GM18519 (cell line): ENCODE measurements around the gene PGM2.

ENCODE experiments used
- ATAC-seq: cut with Tn5 transposase; IDR thresholded peaks from one replicate; pipeline ENCODE4 v1.9.1; 2021; ENCODE audit warnings: mild to moderate bottlenecking, moderate library complexity; ENCODE audit not compliant: unreplicated experiment, low FRiP score

Gene PGM2

DNA sequence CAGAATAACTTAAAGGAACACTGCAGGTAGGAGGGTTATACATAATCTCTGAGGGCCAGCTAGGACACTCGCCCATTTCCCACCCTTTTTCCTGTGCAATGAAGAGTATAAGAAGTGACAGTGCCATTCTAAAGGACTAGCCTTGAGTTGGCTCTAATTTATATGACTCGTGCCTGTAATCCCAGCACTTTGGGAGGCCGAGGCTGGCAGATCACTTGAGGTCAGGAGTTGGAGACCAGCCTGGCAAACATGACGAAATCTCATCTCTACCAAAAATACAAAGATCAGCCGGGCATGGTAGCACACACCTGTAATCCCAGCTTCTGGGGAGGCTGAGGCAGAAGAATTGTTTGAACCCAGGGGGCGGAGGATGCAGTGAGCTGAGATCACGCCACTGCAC is 68.8 kb downstream of the PGM2 start:
- no peak for ATAC-seq

DNA sequence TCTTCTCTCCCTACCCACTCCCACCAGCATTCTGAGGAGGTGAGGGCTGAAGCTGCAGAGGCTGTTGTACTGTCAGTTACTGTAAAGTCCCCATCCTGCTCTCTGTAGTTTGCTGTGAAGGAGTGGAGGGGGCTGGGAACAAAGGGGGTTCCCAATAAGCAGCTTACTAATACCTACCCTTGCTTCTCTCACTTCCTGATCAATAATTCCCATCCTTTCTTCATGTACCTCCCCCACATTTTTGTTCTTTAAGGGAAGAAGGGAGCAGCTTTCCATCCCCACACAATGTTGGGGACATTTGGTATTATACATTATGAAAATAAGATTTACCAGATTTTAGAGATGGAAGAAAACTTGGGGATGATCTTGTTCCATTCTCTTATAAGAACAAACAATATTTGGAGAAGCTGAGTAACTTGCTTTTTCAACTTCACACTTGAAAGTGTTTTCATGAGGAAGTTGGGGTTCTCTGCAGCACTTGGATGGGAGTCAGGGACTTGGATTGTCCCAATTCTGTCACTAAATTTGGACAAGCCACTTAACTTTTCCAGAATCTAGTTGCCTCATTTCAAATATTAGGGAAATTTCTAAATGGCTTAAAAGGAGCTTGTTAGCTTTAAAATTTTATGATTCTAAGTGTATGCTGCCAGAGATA is 69.8 kb downstream of the PGM2 start:
- no peak for ATAC-seq

DNA sequence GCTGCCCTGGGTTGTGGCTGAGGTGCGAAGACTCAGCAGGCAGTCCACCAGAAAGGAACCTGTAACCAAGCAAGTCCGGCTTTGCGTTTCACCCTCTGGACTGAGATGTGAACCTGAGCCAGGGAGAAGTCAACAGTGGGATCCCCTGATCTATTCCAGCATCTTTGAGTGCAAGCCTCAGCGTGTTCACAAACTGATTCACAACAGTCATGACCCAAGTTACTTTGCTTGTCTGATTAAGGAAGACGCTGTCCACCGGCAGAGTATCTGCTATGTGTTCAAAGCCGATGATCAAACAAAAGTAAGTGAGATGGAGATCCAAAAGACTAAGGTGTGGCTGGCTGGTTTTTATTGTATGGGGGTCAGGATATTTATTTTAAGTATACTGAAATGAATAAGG is 75.7 kb downstream of the PGM2 start:
- no peak for ATAC-seq

DNA sequence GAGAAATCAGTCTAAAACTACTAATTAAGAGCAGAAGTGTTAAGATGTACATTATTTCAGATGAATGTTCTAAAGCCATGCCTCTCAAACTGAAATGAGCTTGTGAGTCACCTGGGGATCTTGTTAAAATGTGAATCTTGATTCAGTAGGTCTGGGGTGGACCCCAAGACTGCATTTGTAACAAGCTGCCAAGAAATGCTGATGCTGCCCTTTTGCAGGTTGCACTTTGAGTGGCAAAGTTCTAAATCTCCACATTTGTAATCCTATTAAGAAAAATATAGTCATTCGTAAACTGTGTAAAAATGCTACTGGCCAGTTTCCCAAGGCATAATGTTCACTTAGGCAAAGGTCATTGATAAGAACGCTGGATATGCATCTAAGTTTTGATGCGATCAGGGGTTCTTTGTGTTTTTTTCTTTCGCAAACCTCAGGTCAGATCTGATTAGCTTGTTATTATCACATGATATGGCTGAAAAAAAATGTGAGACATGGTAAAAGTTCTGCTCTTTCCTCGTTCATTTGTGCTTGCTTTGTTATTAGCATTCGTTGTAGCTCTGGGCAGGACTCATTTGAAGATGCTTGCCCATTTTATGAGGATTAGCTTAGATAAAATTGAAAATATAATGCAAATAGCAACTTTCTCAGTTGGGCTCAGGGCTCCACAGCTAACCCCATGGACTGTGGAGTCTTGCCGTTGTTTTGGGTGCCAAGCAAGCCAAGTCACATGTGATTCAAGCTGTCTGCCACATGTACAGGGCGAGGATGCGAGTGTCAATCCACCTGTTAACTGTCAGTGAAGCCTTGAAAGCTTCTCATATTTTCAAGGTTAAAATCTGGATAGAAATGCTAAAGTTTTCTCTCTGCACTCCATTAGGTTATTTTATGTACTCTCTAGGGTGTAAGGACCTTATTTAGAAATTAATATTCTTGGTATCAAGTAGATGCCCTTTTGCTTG is 76.5 kb downstream of the PGM2 start:
- ATAC-seq, result no peak

DNA sequence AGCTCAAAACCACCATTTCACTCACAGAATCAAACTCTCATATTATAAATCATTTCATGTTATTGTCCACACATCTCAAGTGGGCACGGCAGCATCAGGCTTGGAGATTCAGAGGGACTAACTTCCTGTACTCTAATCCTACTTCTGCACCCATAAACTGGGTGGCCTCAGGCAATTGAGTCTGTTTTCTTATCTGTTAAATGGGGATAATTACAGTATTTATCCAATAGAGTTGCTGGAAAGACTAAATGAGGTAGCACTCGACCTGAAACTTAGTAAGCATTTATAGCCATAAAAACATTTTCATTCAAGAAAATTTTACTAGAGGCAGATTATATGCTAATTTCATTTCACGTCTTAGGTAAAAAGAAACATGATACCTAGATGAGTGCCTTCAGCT is 77.4 kb downstream of the PGM2 start:
- ATAC-seq, result no peak

DNA sequence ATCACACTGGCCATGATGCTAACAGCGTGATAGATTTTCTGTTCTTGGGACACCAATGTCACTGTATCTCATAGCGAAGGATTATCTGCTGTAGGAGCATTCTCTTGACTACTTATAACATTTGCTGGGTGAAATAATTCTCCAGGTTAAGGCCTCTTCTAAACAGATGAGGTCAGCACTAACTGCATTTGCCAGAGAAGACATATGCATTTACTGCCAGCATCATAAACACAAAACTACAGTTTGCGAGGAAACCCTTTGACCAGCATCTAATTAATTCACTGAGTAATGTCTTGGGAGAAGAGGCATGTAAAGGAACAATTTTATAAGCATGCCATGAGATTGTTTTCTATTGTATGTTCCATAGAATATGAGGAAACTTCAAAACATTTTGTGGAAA is 78.3 kb downstream of the PGM2 start:
- ATAC-seq, result no peak

DNA sequence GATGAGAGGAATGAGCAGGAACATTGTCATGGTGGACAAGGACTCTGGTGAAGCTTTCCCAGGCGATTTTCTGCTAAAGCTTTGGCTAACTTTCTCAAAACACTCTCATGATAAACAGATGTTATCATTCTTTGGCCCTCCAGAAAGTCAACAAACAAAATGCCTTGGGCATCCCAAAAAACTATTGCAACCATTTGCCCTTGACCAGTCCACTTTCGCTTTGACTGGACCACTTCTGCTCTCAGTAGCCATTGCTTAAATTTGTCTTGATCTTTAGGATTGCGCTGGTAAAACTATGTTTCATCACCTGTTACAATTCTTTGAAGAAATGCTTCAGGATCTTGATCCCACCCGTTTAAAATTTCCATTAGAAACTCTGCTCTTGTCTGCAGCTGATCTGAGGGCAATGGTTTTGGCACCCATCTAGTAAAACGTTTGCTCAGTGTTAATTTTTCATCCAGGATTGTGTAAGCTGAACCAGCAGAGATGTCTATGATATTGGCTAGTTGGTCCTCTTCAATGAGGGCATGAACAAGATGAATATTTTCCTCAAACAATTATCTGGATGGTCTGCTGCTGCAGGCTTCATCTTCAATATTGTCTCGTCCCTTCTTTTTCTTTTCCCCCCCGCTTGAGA is 79.2 kb downstream of the PGM2 start:
- no peak for ATAC-seq

DNA sequence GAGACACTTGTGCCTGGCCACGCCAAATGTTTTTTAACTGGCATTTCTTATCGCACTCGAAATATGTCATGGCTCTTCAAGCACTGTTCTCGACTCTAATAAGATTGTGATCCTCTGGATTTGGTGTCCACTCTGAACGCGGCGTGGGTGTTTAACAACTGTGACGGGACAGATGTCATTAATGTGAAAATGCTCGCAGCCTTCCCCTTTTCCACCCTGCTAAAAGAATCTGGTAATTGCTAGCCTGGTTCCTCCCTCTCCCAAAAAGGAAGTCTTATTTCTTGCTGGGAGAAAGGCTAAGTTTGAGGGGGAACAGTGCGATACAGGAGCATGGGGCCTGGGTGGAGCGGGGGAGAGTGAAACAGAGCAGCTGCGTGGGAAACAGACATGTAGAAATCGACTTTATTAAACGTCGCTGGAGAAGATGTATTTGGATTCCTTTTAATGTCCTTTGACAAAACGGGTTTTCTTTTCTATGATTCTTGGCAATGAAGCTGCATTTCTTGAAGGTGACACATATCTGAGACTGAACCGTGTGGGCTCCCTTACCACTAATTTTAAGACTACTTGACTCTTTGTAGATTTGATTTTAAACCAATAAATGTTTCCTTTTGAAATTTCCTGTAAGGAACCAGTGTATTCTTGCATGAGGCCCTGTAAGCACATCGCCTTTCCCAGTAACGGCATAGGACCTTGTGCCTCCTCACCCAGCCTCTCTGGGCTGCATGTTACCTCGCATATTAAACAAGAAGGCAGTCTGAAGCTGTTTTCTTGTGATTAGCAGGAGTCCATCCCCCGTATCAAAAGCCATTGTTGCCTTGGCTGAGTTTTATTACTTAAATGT is 82.2 kb downstream of the PGM2 start:
- no peak for ATAC-seq

DNA sequence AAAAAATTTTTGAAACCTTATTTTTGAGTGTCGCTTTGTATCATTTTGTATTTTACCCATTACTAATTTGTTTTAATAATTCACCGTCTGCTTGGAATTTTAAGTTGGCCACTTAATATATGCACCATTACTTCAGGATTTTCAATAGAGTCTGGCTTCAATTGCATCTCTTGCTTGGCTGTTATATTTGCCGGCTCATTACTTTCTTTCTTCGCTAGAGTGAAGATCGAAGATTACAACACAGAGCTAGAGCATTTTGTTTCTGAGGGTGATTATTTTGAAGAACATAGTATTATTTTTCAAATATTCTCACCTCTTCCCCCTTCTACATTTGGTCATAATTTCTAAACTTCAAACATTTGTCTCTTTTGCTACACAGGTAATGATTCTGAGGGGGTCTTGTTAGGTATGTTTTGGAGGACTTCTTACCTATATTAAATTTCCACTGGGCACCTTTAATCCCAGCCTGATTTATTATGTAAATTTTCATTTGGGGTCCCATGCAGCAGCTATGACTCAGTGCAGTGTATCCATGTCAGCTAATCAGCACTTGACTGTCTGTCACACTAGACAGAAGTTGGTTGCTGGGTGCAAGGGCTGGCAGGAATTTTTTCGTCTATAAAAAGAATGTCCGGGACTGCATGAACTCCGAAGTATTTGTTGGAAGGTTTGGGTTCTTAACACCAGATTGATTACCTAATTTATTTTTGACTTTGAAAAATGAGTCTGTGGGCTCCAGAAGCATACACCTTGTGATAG is 83.0 kb downstream of the PGM2 start:
- ATAC-seq, result no peak

DNA sequence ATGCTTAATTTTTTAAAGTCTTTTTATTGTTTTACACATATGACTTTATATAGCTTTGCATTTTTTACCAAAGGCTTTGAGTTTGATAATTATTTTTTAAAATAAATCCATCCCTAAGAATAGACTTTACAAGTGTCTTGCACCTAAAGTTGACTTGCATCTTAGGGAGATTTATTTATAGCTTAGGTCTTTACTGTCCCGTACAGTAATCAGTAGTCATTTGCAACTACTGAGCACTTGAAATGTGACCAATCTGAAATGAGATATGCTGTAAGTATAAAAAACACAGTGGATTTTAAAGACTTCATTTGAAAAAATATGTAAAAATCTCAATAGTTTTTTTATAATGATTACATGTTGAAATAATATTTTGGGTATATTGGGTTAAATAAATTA is 83.6 kb downstream of the PGM2 start:
- ATAC-seq, result no peak
